PC-9 (cell line): ENCODE measurements around the gene ABCE1. TPM values are rescaled to one million over a fixed set of nuclear protein-coding genes. Genes with fewer than 3 reads are reported as not detected.

Source experiments
- BruUV-seq: library from RNA; stranded (reverse); fragments of 400-500 nt; replicated peaks from 2 replicates; lab custom pipeline; 2021; lab: Mats Ljungman, UMichigan
- CTCF ChIA-PET: fragments of 300-600 bp; sonication (Branson Sonifier 250); formaldehyde crosslinking; loops from one replicate; lab custom pipeline; 2022; ENCODE audit warnings: antibody characterized with exemption; lab: Charles Lee
- POLR2A ChIA-PET: fragments of 300-600 bp; sonication (Branson Sonifier 250); formaldehyde crosslinking; loops from one replicate; lab custom pipeline; 2022; ENCODE audit warnings: antibody characterized with exemption; ENCODE audit not compliant: unreplicated experiment; lab: Charles Lee
- DNase-seq, 2 experiments: peaks; one replicate each; pipeline versions ENCODE4 v3.0.0 to v3.0.0-alpha.2; 2015 to 2022; ENCODE audit warnings: mixed read lengths in 1 of 2
- H2AFZ ChIP-seq: fragments of 200-600 bp; sonication (generic); 2 replicates; pipeline ENCODE4 v1.8.1; 2017; ENCODE audit warnings: antibody characterized with exemption
- H3F3A ChIP-seq: fragments of 200-600 bp; sonication (generic); 2 replicates; pipeline ENCODE4 v1.8.1; 2017; ENCODE audit warnings: antibody characterized with exemption, mild to moderate bottlenecking, low read depth; ENCODE audit not compliant: insufficient read depth
- H3K27ac ChIP-seq: fragments of 200-600 bp; sonication (generic); 2 replicates; pipeline ENCODE4 v1.6.1; 2016; ENCODE audit warnings: mixed run types
- H3K27me3 ChIP-seq: fragments of 200-600 bp; sonication (generic); 2 replicates; pipeline ENCODE4 v1.6.1; 2016; ENCODE audit warnings: low read depth, mixed run types; ENCODE audit not compliant: insufficient read depth
- H3K36me3 ChIP-seq: fragments of 200-600 bp; sonication (generic); 2 replicates; pipeline ENCODE4 v1.6.1; 2016; ENCODE audit warnings: low read depth, mixed run types
- H3K4me1 ChIP-seq: fragments of 200-600 bp; sonication (generic); replicated peaks from 2 replicates; pipeline ENCODE4 v1.6.1; 2016; ENCODE audit warnings: mixed run types; ENCODE audit not compliant: insufficient read depth
- H3K4me2 ChIP-seq: fragments of 200-600 bp; sonication (generic); 2 replicates; pipeline ENCODE4 v1.6.1; 2017; ENCODE audit warnings: mixed run types
- H3K4me3 ChIP-seq: fragments of 200-600 bp; sonication (generic); 2 replicates; pipeline ENCODE4 v1.6.1; 2016; ENCODE audit warnings: mixed run types
- H3K79me2 ChIP-seq: fragments of 200-600 bp; sonication (generic); 2 replicates; pipeline ENCODE4 v1.6.1; 2017; ENCODE audit warnings: low read depth, mixed run types
- H3K9me2 ChIP-seq: fragments of 200-600 bp; sonication (generic); 2 replicates; pipeline ENCODE4 v1.8.1; 2017; ENCODE audit warnings: mild to moderate bottlenecking; ENCODE audit not compliant: insufficient read depth
- H3K9me3 ChIP-seq: fragments of 200-600 bp; sonication (generic); 2 replicates; pipeline ENCODE4 v1.8.1; 2016; ENCODE audit warnings: low read depth; ENCODE audit not compliant: insufficient read depth
- H4K20me1 ChIP-seq: fragments of 200-600 bp; sonication (generic); 2 replicates; pipeline ENCODE4 v1.8.1; 2017; ENCODE audit not compliant: insufficient read depth
- CTCF ChIP-seq: fragments of 200-600 bp; sonication (generic); conservative IDR thresholded peaks from 2 replicates; pipeline ENCODE4 v1.6.1; 2017; ENCODE audit warnings: mixed run types, antibody characterized with exemption, mild to moderate bottlenecking, moderate library complexity
- EZH2 ChIP-seq: fragments of 200-600 bp; sonication (generic); IDR thresholded peaks from 2 replicates; pipeline ENCODE4 v1.8.0; 2017; ENCODE audit warnings: antibody characterized with exemption, low read depth
- intact Hi-C: fragments of 100-400 bp; cut with micrococcal nuclease; formaldehyde crosslinking; loops from one replicate; pipeline ENCODE4 v1.10.0; 2022; ENCODE audit not compliant: unreplicated experiment
- total RNA-seq: library from RNA; stranded (reverse); gene quantifications from 2 replicates; pipeline ENCODE4 v1.2.3, GENCODE V29; 2021

Gene ABCE1
- total RNA-seq, 1 experiment from 2014 or later: 60.6 TPM

GRCh38 chr4:145093638-145094037 is 4.5 kb upstream of the ABCE1 start:
- Histone ChIP-seq H3K9me3 (no peaks in the 10 kb centered on the region), H3K79me2 (peaks cover 37% of the 10 kb centered on the region), H3K27ac (no peak overlapping the region), H3F3A (peaks cover 7% of the 10 kb centered on the region; the same call in 1 of the 2 replicates), H4K20me1 (no peaks in the 10 kb centered on the region), H3K4me3 (no peak overlapping the region), H3K27me3 (no peaks in the 10 kb centered on the region), H2AFZ (no peak overlapping the region), H3K4me2 (no peak overlapping the region), H3K9me2 (no peaks in the 10 kb centered on the region), H3K4me1 (peaks cover 9% of the 10 kb centered on the region; the same call in 1 of the 2 replicates), H3K36me3 (0 out of 2 replicates have a peak, but pooled peaks cover 23% of the 10 kb centered on the region)
- TF ChIP-seq CTCF (no peak), EZH2 (no peak)
- ChIA-PET POLR2A (no interaction called here), CTCF (no interaction called here)
- no TSS peak for BruUV-seq
- DNase-seq: no peak
- intact Hi-C loops: no loop called here

- no peak for DNase-seq
- Histone ChIP-seq H3K27ac (peak overlapping the region; percentile 82), H3K27me3 (no peaks in the 10 kb centered on the region), H3K4me3 (peak overlapping the region; percentile 78), H3K36me3 (0 out of 2 replicates have a peak, but pooled peaks cover 25% of the 10 kb centered on the region), H3K79me2 (peaks cover 74% of the 10 kb centered on the region), H2AFZ (peak overlapping the region; percentile 94), H3K4me1 (peaks cover 20% of the 10 kb centered on the region), H3K4me2 (peak overlapping the region; percentile 87), H4K20me1 (peaks cover 14% of the 10 kb centered on the region), H3K9me3 (no peaks in the 10 kb centered on the region), H3F3A (peaks cover 7% of the 10 kb centered on the region; the same call in 1 of the 2 replicates), H3K9me2 (no peaks in the 10 kb centered on the region)
- ChIA-PET CTCF (no interaction called here), POLR2A (interaction anchor here (0.5 to 0.7 kb wide), 5 partner anchors 82 to 1549 kb away, joined by 3 to 8 read pairs (median 4); no protein-coding TSS in a partner anchor)
- no peak for TF ChIP-seq EZH2
- TF ChIP-seq CTCF: no peak
- intact Hi-C loops: loop anchor here (5.0 kb wide), 1 partner anchor 520 kb away; the partner anchor contains the start of gene MMAA
- BruUV-seq: TSS peak; percentile 56
These were observed 735 bp upstream of the ABCE1 start for GRCh38 chr4:145097331-145097820.

- CTCF ChIA-PET: interaction anchor here (0.6 kb wide), 1 partner anchor 84 kb away, joined by 5 read pairs; no protein-coding TSS in a partner anchor
- peaks cover 86% of the 10 kb centered on the region for H3K79me2 ChIP-seq
- TF ChIP-seq EZH2: no peak
- TF ChIP-seq CTCF: no peak
- H3K9me3 ChIP-seq: no peaks in the 10 kb centered on the region
- peaks cover 20% of the 10 kb centered on the region for H3K4me1 ChIP-seq
- H4K20me1 ChIP-seq: peaks cover 25% of the 10 kb centered on the region
- POLR2A ChIA-PET: interaction anchor here (0.6 kb wide), 2 partner anchors 453 to 795 kb away, joined by 3 to 6 read pairs; no protein-coding TSS in a partner anchor
- peak overlapping the region; percentile 82 for H3K27ac ChIP-seq
- H3K9me2 ChIP-seq: no peaks in the 10 kb centered on the region
- H3K4me3 ChIP-seq: peak overlapping the region; percentile 78
- intact Hi-C loops: loop anchor here (5.0 kb wide), 1 partner anchor 519 kb away; the partner anchor contains the start of gene MMAA
- H2AFZ ChIP-seq: peak overlapping the region; percentile 94
- H3K4me2 ChIP-seq: peak overlapping the region; percentile 87
- peaks cover 7% of the 10 kb centered on the region; the same call in 1 of the 2 replicates for H3F3A ChIP-seq
- H3K36me3 ChIP-seq: 0 out of 2 replicates have a peak, but pooled peaks cover 31% of the 10 kb centered on the region
- no TSS peak for BruUV-seq
- peak in 1 of 2 experiments; percentile 55 for DNase-seq
- H3K27me3 ChIP-seq: no peaks in the 10 kb centered on the region
These were observed 545 bp downstream of the ABCE1 start for GRCh38 chr4:145098675-145099037.
